GM13976 (cell line): ENCODE data around the gene UBTF.

ENCODE experiments used
- DNase-seq: peaks from one replicate; pipeline ENCODE4 v3.0.0; 2012; ENCODE audit warnings: low spot score
- CTCF ChIP-seq: IDR thresholded peaks from 2 replicates; pipeline ENCODE4 v1.5.1; 2012; ENCODE audit warnings: borderline replicate concordance, mild to moderate bottlenecking; ENCODE audit not compliant: insufficient read depth; ENCODE audit errors: extremely low read depth, missing control alignments, control extremely low read depth
- in situ Hi-C: fragments of 300-500 bp; cut with MboI; formaldehyde crosslinking; loops from one replicate; pipeline ENCODE4 v1.12.0; 2022; ENCODE audit warnings: low sequenced_read_pairs, mixed read lengths, inconsistent platforms; ENCODE audit not compliant: unreplicated experiment

UBTF gene

DNA sequence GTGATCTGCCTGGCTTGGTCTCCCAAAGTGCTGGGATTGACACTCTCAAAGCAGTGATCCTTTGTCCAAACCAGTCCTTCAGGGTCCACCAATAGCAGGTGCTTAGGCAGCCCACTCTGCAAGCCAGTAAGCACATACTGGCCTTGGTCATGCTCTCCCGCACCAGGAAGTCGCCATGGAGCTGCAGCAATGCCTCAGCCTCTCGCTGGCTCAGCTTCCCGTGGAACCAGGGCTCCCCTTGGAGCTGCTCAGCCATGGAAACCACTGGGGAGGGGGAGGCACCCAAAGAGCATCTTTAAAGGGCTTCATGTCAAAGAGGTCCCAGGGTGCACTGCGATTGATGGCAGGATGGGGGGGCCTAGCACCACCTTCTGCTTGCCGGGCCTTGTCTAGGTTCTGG lies 9.6 kb upstream of the UBTF start:
- TF ChIP-seq CTCF = no peak
- in situ Hi-C loops = no loop called here
- DNase-seq = no peak

GRCh38 chr17:44223541-44224071 lies 4.1 kb upstream of the UBTF start:
- in situ Hi-C loops = loop anchor here (25.0 kb wide), 1 partner anchor 289 kb away; the partner anchor contains the start of gene GPATCH8
- TF ChIP-seq CTCF = no peak
- no peak for DNase-seq

DNA sequence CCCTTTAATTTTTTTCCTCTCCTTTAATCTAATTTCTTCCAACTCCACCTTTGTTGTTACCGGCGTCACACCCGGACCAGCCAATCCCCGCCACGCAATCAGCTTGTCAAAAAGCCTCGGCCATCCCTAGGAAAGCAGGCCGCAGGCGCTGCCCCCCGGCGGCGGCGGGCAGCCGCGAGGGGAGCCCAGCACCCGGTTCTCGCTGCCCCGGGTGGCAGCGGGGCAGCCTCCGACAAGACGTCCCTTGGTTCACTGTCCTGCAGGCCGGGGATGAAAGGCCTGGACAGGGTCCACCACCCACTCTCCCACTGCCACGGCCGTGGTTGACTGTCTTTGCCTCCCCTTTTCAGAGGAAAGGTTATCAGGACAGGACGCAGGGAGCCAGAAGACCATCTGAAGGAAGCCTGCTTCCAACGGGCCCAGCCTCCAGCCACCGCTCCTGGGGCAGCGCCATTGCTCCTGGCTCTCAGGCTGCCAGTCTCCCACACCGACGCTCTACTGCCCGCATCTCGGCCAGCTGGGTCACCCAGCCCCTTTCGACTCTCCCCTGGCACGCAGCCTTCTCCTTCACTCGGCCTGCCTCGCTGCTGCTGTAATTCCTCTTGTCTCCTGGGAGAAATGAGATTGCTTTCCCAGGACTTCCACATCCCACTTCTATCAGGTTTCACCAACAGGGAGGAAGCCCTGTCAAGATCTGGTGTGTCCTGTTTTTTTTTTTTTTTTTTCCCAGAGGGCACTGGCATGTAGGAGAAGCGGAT lies 2.8 kb upstream of the UBTF start:
- peak; percentile 19 for TF ChIP-seq CTCF
- peak; percentile 80 for DNase-seq
- in situ Hi-C loops = loop anchor here (25.0 kb wide), 1 partner anchor 290 kb away; the partner anchor contains the start of gene GPATCH8

- TF ChIP-seq CTCF = no peak
- in situ Hi-C loops = loop anchor here (25.0 kb wide), 1 partner anchor 291 kb away; the partner anchor contains the start of gene GPATCH8
- DNase-seq = peak; percentile 50
These were observed 2.3 kb upstream of the UBTF start for GRCh38 chr17:44221862-44222111.

DNA sequence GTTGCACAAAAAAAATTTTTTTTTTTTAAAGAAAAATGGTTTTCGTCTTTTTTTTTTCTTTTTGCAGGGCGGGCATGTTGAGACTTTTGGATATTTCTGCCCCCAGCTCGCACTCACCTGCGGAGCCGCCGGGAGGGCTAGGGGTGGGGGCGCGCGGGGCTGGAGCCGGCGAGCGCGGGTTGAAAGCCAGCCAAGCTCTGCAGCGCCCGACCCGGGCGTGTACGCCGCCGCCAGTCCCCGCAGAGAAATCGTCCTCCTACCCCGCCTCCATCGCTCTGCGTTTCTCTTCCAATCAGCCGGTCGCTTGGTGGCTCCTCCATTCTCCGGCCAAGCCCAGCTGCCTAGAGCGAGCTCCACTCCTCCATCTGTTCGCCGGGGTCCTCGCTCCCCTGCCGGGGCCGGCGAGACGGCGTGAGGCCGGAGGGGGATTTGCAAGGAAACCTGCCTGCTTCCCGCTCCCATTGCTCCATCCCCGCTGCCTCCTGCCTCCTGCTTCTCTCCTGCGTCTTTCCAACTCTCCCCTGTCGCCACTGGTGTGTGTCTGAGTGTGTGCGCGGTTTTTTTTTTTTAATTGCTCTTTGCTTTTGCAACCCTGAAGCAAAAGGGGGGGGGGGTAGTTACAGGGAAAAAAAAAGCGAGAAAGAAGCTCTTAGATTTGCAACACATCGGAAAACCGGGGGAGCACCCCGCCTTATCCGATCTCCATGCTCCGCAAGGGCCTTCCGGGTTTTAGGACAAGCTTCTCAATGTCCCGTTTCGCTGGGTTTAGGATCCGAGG lies 1.8 kb upstream of the UBTF start:
- peak; percentile 84 for DNase-seq
- in situ Hi-C loops = loop anchor here (25.0 kb wide), 1 partner anchor 291 kb away; the partner anchor contains the start of gene GPATCH8

More for the DNA sequence above, 1.8 kb upstream of the UBTF start:
- TF ChIP-seq CTCF = no peak
